Stimulated activated CD8-positive, alpha-beta memory T cell treated with anti-CD3 and anti-CD28 coated beads, Interleukin-4, amount 100 ng/mL, for 24 hours (primary cell): ENCODE data around the gene ETHE1.
A peak's percentile ranks its signal among the peaks of the same experiment; 100 is the strongest.

ENCODE experiments used
- DNase-seq: peaks from one replicate; pipeline ENCODE4 v3.0.0-alpha.2; 2020; ENCODE audit warnings: low read depth

Gene ETHE1

GRCh38 chr19:43464134-43464775, 62.7 kb downstream of the ETHE1 start:
- DNase-seq: peak; percentile 67

DNA sequence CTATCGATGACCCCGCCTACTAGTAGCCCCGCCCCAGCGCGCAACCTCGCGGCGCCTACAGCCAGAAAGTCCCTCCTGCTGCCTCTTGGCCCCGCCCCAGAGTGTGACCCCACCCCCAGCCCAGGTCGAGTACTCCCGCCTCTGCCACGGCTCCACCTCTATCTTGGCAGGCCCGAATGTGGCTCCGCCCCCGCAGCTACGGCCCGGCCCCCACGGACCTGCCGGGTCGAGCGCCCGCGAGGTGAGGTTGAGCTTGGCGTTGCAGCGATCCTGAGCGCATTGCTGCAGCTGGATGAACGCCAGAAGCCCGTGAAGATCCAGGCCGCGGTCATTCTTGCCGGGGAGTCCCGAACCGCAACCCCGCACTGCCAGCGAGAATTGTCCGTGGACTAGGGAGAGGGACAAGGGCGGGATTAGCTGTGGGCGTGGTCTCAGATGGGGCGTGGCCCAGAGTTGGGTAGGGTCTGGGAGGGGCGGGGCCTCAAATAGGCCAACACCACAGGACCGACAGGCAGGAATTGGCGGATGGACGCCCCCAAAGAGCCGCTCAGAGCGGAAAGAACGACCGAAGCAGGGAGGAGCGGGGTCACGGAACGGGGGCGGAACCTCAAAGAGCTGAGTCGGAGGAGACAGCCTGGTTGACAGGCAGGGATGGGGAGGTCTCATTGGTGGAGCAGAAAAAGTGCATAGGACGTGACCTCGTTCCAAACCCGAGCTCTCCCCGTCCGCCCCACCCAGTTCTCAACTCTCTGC, 63.4 kb downstream of the ETHE1 start:
- peak; percentile 99 for DNase-seq

DNA sequence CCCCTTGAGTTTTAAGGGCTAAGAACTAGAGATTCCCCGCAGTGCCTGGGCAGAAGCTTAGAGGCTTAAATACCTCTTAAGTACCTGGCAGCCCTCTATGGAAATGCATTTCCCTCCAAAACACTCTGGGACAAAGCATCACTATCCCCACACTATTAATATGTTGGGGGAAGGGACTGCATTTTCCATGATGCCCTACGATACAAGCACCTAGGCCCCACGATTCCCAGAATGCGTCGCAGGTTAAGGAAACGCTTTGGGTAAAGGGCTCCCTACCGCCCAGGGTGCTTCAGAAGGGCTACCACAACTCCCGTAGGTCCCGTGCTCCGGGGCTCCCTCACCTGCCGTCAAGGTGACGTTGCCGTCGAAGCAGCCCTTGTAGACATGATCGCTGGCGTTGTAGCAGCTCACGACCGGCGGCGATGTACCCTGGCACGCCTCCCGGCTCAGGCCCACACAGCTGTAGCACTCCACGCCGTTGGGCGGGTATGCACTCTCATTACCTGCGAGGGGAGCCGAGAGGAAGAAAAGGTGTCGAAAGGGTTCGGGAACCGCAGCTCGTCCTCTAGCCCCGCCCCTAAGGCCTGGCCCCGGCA, 64.1 kb downstream of the ETHE1 start:
- DNase-seq: no peak

GRCh38 chr19:43462383-43462782, 64.6 kb downstream of the ETHE1 start:
- no peak for DNase-seq

- DNase-seq: no peak
These were observed 65.7 kb downstream of the ETHE1 start for GRCh38 chr19:43461303-43461702.

DNA sequence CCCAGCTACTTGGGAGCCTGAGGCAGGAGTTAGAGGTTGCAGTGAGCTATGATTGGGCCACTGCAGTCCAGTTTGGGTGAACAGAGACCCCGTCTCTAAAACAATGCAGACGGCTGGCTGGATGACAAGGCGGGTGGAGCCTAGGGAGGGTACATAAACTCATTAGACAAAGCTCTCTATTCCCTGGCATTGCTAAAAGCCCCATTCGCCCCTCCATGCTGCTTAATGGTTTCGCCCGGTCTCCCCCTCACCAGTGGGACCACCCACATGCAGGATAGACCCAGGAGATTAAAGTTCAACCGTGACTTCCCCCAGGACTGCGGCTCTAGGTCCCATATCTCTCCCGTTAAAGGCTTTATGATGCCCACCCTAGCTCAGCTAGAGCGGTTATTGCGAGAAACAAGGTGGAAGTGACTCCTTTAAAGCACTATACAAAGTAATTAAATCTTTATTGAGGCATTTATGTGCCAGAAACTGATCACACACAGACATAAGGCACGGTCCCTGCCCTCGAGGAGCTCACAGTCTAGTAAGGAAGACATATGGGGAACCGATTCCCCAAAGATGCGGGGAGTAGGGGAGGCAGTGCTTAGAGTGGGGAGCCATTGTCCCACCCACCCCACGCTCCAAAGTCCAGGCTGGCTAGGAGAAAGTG, 66.5 kb downstream of the ETHE1 start:
- DNase-seq: no peak

DNA sequence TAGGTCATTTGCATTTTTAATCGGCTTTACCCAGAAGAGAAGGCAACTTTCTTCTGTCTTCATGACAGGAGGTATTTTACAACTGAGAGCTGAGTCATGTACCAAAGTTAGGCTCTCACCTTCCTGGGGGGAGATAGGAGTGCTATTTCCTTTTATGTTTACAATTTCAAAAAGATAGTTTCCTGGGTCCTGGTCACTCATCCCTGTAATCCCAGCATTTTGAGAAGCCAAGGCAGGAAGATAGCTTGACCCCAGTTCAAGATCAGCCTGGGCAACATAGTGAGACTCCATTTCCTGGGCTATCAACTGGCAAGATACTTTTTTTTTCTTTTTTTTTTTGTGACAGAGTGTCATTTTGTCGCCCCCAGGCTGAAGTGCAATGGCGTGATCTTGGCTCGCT, 69.2 kb downstream of the ETHE1 start:
- DNase-seq: no peak
